GM12878 (cell line): ENCODE measurements around the gene LRP1B. TPM values are rescaled to one million over a fixed set of nuclear protein-coding genes. Genes with fewer than 3 reads are reported as not detected.

ENCODE experiments used
- ATAC-seq: fragments of 200-7000 bp; cut with Tn5 transposase; 3 replicates; pipeline ENCODE4 v1.9.1; 2020; ENCODE audit warnings: mild to moderate bottlenecking, moderate library complexity
- BruUV-seq: library from RNA; stranded (reverse); fragments of 400-500 nt; replicated peaks from 2 replicates; lab custom pipeline; 2021; lab: Mats Ljungman, UMichigan
- CTCF ChIA-PET: fragments of 300-600 bp; sonication (Branson Sonifier 250); formaldehyde crosslinking; extraction: SDS; loops from one replicate; lab custom pipeline; 2021; ENCODE audit warnings: inconsistent platforms; lab: Yijun Ruan, JAX
- POLR2A ChIA-PET: fragments of 350-600 bp; formaldehyde crosslinking; extraction: SDS; loops from one replicate; lab custom pipeline; 2021; ENCODE audit warnings: inconsistent platforms; lab: Charles Lee
- RAD21 ChIA-PET: fragments of 300-600 bp; sonication (Branson Sonifier 250); formaldehyde crosslinking; loops from one replicate; lab custom pipeline; 2023; ENCODE audit warnings: antibody characterized with exemption; ENCODE audit not compliant: unreplicated experiment; lab: Charles Lee
- SMC1A ChIA-PET: fragments of 300-600 bp; sonication (Branson Sonifier 250); formaldehyde crosslinking; loops from one replicate; lab custom pipeline; 2023; ENCODE audit not compliant: unreplicated experiment, uncharacterized antibody; lab: Charles Lee
- DNase-seq: peaks from one replicate; pipeline ENCODE4 v3.0.0-alpha.2; 2011; ENCODE audit warnings: low read depth, low spot score
- FAIRE-seq: peaks from 3 replicates; lab custom pipeline; 2011; peaks lifted over from hg19 to GRCh38; lab: Jason Lieb, UNC
- H2AFZ ChIP-seq: 2 replicates; pipeline ENCODE4 v1.6.0; 2011; ENCODE audit warnings: low read depth, low read length, control low read depth; ENCODE audit not compliant: control insufficient read depth
- H3K27ac ChIP-seq: 2 replicates; pipeline ENCODE4 v1.5.1; 2011; ENCODE audit warnings: control low read depth; ENCODE audit not compliant: control insufficient read depth, insufficient read depth
- H3K27me3 ChIP-seq, 2 experiments: replicated peaks in 1 of 2; 2 replicates each; pipeline versions ENCODE4 v1.6.0 to v1.6.1; 2011; ENCODE audit warnings: low read length in 1 of 2; ENCODE audit not compliant: control insufficient read depth in 2 of 2, insufficient read depth in 2 of 2
- H3K36me3 ChIP-seq, 2 experiments: 2 replicates each; pipeline ENCODE4 v1.5.1; 2011; ENCODE audit warnings: low read length in 1 of 2; ENCODE audit not compliant: control insufficient read depth in 2 of 2, insufficient read depth in 2 of 2
- H3K4me1 ChIP-seq: 2 replicates; pipeline ENCODE4 v1.6.1; 2011; ENCODE audit warnings: mild to moderate bottlenecking, low read length, moderate library complexity, mixed read lengths; ENCODE audit not compliant: control insufficient read depth, insufficient read depth
- H3K4me2 ChIP-seq: 2 replicates; pipeline ENCODE4 v1.6.0; 2011; ENCODE audit warnings: control low read depth; ENCODE audit not compliant: control insufficient read depth, insufficient read depth
- H3K4me3 ChIP-seq: fragments of 200-600 bp; sonication (generic); 2 replicates; pipeline ENCODE4 v1.5.1; 2016
- H3K79me2 ChIP-seq: 2 replicates; pipeline ENCODE4 v1.6.0; 2011; ENCODE audit warnings: low read length; ENCODE audit not compliant: control insufficient read depth, insufficient read depth
- H3K9ac ChIP-seq: 2 replicates; pipeline ENCODE4 v1.8.0; 2011; ENCODE audit warnings: low read length, control low read depth, mixed read lengths; ENCODE audit not compliant: control insufficient read depth, insufficient read depth
- H3K9me3 ChIP-seq: replicated peaks from 3 replicates; pipeline ENCODE4 v1.5.1; 2011; ENCODE audit warnings: mild to moderate bottlenecking, low read length; ENCODE audit not compliant: control insufficient read depth, insufficient read depth
- H4K20me1 ChIP-seq: 2 replicates; pipeline ENCODE4 v1.6.0; 2011; ENCODE audit not compliant: control insufficient read depth, insufficient read depth
- CEBPZ ChIP-seq: fragments of 150-350 bp; IDR thresholded peaks from 2 replicates; pipeline ENCODE4 v1.6.1; 2016; ENCODE audit warnings: low read depth, low read length
- YBX1 ChIP-seq: fragments of 450-650 bp; IDR thresholded peaks from 2 replicates; pipeline ENCODE4 v1.6.1; 2016; ENCODE audit warnings: antibody characterized with exemption
- ZBTB33 ChIP-seq: fragments of 450-650 bp; IDR thresholded peaks from 2 replicates; pipeline ENCODE4 v1.6.1; 2017; ENCODE audit warnings: mild to moderate bottlenecking
- whole genome bisulfite sequencing: methylation state at CpG from one replicate; pipeline ENCODE4 v1.1.6; 2016; ENCODE audit warnings: low lambda C conversion rate; ENCODE audit not compliant: insufficient replicate concordance, insufficient coverage; ENCODE audit errors: missing lambda C conversion rate; 5-methylcytosine and 5-hydroxymethylcytosine counted together
- in situ Hi-C: fragments of 300-500 bp; cut with MboI; formaldehyde crosslinking; loops from 9 replicates; pipeline ENCODE4 v1.14.3; 2018; ENCODE audit warnings: mixed read lengths
- intact Hi-C: fragments of 100-400 bp; cut with micrococcal nuclease; formaldehyde crosslinking; loops from one replicate; pipeline ENCODE4 v1.14.2; 2022; ENCODE audit not compliant: unreplicated experiment
- polyA plus RNA-seq, 11 experiments: library from polyadenylated mRNA; depleted of rRNA in 4 of 11; unstranded in 6 of 11; stranded (reverse) in 5 of 11; fragments of >200 nt; fragmentation: Nextera tagmentation in 4 of 11; fragmentation: Illumina TruSeq in 1 of 11; extraction: Ambion mirVana in 4 of 11; extraction: Trizol in 1 of 11; gene quantifications; 1 replicate in 1 of 11; 2 replicates in 10 of 11; pipeline versions ENCODE4 v1.2.1 to v1.2.3, GENCODE V29; 2011 to 2016; ENCODE audit warnings: inconsistent platforms in 2 of 11, missing spikeins in 2 of 11, low read depth in 1 of 11
- total RNA-seq, 4 experiments: library from RNA; depleted of rRNA in 3 of 4; stranded (reverse); fragments of >200 nt in 3 of 4; fragmentation: Illumina TruSeq in 1 of 4; extraction: Trizol in 1 of 4; gene quantifications; 2 replicates each; pipeline versions ENCODE4 v1.2.1 to v1.2.3, GENCODE V29; 2013 to 2021

The LRP1B gene
- total and polyA plus RNA-seq, 10 of the 15 experiments (the other 5 are each of a cell fraction or from before 2014, with no cell fraction given): under 0.01 to 0.06 (median 0.03) TPM; not detected in 5

- Histone ChIP-seq H3K9me3 (no peaks in the 10 kb centered on the region), H4K20me1 (no peaks in the 10 kb centered on the region), H2AFZ (no peak overlapping the region), H3K27ac (no peak overlapping the region), H3K36me3 (no peaks in the 10 kb centered on the region), H3K27me3 (no peaks in the 10 kb centered on the region), H3K4me1 (no peaks in the 10 kb centered on the region), H3K4me3 (no peak overlapping the region), H3K4me2 (no peak overlapping the region), H3K79me2 (no peaks in the 10 kb centered on the region), H3K9ac (no peak overlapping the region)
- ChIA-PET CTCF (no interaction called here), RAD21 (no interaction called here), SMC1A (interaction anchor here (0.6 kb wide), 1 partner anchor 1129 kb away, joined by 3 read pairs; no protein-coding TSS in a partner anchor), POLR2A (no interaction called here)
- in situ Hi-C loops (no loop called here), intact Hi-C loops (no loop called here)
- 0% methylated on average over 3 of the region's 3 CpGs for WGBS
- DNase-seq (no peak), ATAC-seq (no peak), FAIRE-seq (no peak)
- no peak for TF ChIP-seq ZBTB33
- no TSS peak for BruUV-seq
These were observed 638.0 kb downstream of the LRP1B start for GRCh38 chr2:141492816-141493215.

- BruUV-seq: no TSS peak
- H3K4me1 ChIP-seq: no peaks in the 10 kb centered on the region
- H3K79me2 ChIP-seq: no peaks in the 10 kb centered on the region
- H3K4me3 ChIP-seq: no peak overlapping the region
- no peaks in the 10 kb centered on the region for H3K27me3 ChIP-seq
- no peak for ATAC-seq
- H3K27ac ChIP-seq: no peak overlapping the region
- H3K36me3 ChIP-seq: no peaks in the 10 kb centered on the region
- ChIA-PET RAD21 (no interaction called here), CTCF (no interaction called here)
- no peaks in the 10 kb centered on the region for H4K20me1 ChIP-seq
- H2AFZ ChIP-seq: no peak overlapping the region
- FAIRE-seq: no peak
- in situ Hi-C loops: no loop called here
- TF ChIP-seq CEBPZ (no peak), YBX1 (no peak)
- TF ChIP-seq, all 136 proteins: peak for 0
- ChIA-PET SMC1A (interaction anchor here (0.6 kb wide), 1 partner anchor 499 kb away, joined by 3 read pairs; no protein-coding TSS in a partner anchor), POLR2A (no interaction called here)
- intact Hi-C loops: no loop called here
- Histone ChIP-seq H3K4me2 (no peak overlapping the region), H3K9ac (no peak overlapping the region), H3K9me3 (no peaks in the 10 kb centered on the region)
- no peak for DNase-seq
- 0% methylated on average over 1 of the region's 1 CpG for WGBS
These were observed 639.9 kb downstream of the LRP1B start for GRCh38 chr2:141490886-141491285.
